ENCODE results near the gene ATAD3A. TPM values are rescaled to one million over a fixed set of nuclear protein-coding genes. Genes with fewer than 3 reads are reported as not detected.

ATAD3A gene
- total and polyA plus RNA-seq, 9 of the 15 experiments (the other 6 are each of a cell fraction or from before 2014, with no cell fraction given), result 0.10 to 173 (median 36.7) TPM

GRCh38 chr1:1573843-1574720 is 62.1 kb downstream of the ATAD3A start (continued):
- TF ChIP-seq ZNF239 (CRISPR knock-in tag; IDR thresholded peaks at IDR 0.05) (no peak), ZBTB43 (CRISPR knock-in tag; IDR thresholded peaks at IDR 0.05) (no peak), ZNF764 (CRISPR knock-in tag; IDR thresholded peaks at IDR 0.05; ENCODE audit: low read depth) (no peak), CBFB (CRISPR knock-in tag; IDR thresholded peaks at IDR 0.05) (0 out of 2 replicates have a peak, but pooled peaks have one; percentile 49), ZNF512 (tag; IDR thresholded peaks at IDR 0.05) (no peak), ZNF785 (CRISPR knock-in tag; IDR thresholded peaks at IDR 0.05) (no peak), DACH1 (IDR thresholded peaks at IDR 0.05; ENCODE audit: partially characterized antibody) (no peak), HNRNPLL (IDR thresholded peaks at IDR 0.05; ENCODE audit: low read depth, low read length, poor library complexity, severe bottlenecking) (peak; percentile 47), SMARCA4 (IDR thresholded peaks at IDR 0.05) (no peak), RBBP5 (IDR thresholded peaks at IDR 0.05; ENCODE audit: borderline replicate concordance, insufficient read depth, low read length, poor library complexity, severe bottlenecking) (no peak), MEF2D (tag; conservative IDR thresholded peaks at IDR 0.05; ENCODE audit: low read depth) (no peak), ZBTB2 (IDR thresholded peaks at IDR 0.05) (peak; percentile 10; the same call in 1 of the 2 replicates), ZNF280A (IDR thresholded peaks at IDR 0.05; ENCODE audit: low read depth, partially characterized antibody) (no peak), ZNF324 (CRISPR knock-in tag; IDR thresholded peaks at IDR 0.05) (no peak), CAMTA2 (CRISPR knock-in tag; conservative IDR thresholded peaks at IDR 0.05) (no peak), PTRF (tag; IDR thresholded peaks at IDR 0.05) (no peak), NFXL1 (CRISPR knock-in tag; IDR thresholded peaks at IDR 0.05) (no peak), ZBTB49 (CRISPR knock-in tag; IDR thresholded peaks at IDR 0.05; ENCODE audit: borderline replicate concordance) (0 out of 2 replicates have a peak, but pooled peaks have one; percentile 46)

All from K562 (cell line).